IgD-negative memory B cell (primary cell): ENCODE measurements around the gene DNAJC8. TPM values are rescaled to one million over a fixed set of nuclear protein-coding genes. Genes with fewer than 3 reads are reported as not detected.
A peak's percentile ranks its signal among the peaks of the same experiment; 100 is the strongest.

ENCODE experiments used
- H3K27ac Mint-ChIP-seq, 3 donors: one replicate each; pipeline ENCODE4 v1.8.0; 2020 to 2022; ENCODE audit warnings: mild to moderate bottlenecking in 3 of 3, mixed read lengths in 3 of 3, moderate library complexity in 1 of 3
- H3K27me3 Mint-ChIP-seq: one replicate; pipeline ENCODE4 v1.8.0; 2021; ENCODE audit warnings: mixed read lengths
- H3K36me3 Mint-ChIP-seq: one replicate; pipeline ENCODE4 v1.8.0; 2020; ENCODE audit warnings: mild to moderate bottlenecking, mixed read lengths
- H3K4me1 Mint-ChIP-seq, 3 donors: one replicate each; pipeline ENCODE4 v1.8.0; 2020 to 2022; ENCODE audit warnings: mixed read lengths in 3 of 3, mild to moderate bottlenecking in 1 of 3
- H3K4me3 Mint-ChIP-seq, 4 donors: one replicate each; pipeline ENCODE4 v1.8.0; 2020 to 2022; ENCODE audit warnings: mild to moderate bottlenecking in 4 of 4, mixed read lengths in 4 of 4, moderate library complexity in 3 of 4
- H3K9me3 Mint-ChIP-seq, 3 donors: one replicate each; pipeline ENCODE4 v1.8.0; 2020 to 2021; ENCODE audit warnings: mixed read lengths in 3 of 3, mild to moderate bottlenecking in 1 of 3
- polyA plus RNA-seq: library from polyadenylated mRNA; unstranded; fragments of 300-500 nt; fragmentation: Illumina TruSeq; gene quantifications from one replicate; pipeline ENCODE4 v1.2.3, GENCODE V29; 2021

Gene DNAJC8
- polyA plus RNA-seq, 1 donor from 2014 or later = 134 TPM

GRCh38 chr1:28199328-28200233 lies 33.2 kb downstream of the DNAJC8 start:
- H3K4me3 Mint-ChIP-seq = peak overlapping the region in 2 of 4 donors; percentile 20 to 78
- peak overlapping the region in 2 of 3 donors; percentile 37 to 69 for H3K27ac Mint-ChIP-seq
- peaks cover 6% of the 10 kb centered on the region for H3K36me3 Mint-ChIP-seq
- no peaks in the 10 kb centered on the region for H3K27me3 Mint-ChIP-seq
- H3K9me3 Mint-ChIP-seq = peaks cover 0 to 3% (median 0%) of the 10 kb centered on the region in 3 donors
- H3K4me1 Mint-ChIP-seq = peaks cover 12 to 16% (median 14%) of the 10 kb centered on the region in 3 donors

- H3K36me3 Mint-ChIP-seq = peaks cover 4% of the 10 kb centered on the region
These were observed 35.0 kb downstream of the DNAJC8 start for GRCh38 chr1:28197682-28198415.

GRCh38 chr1:28196330-28196729 lies 36.5 kb downstream of the DNAJC8 start:
- Mint-ChIP-seq H3K27ac (no peak overlapping the region), H3K4me1 (peaks cover 12 to 16% (median 14%) of the 10 kb centered on the region in 3 donors), H3K36me3 (peaks cover 4% of the 10 kb centered on the region), H3K27me3 (no peaks in the 10 kb centered on the region), H3K4me3 (no peak overlapping the region), H3K9me3 (peaks cover 0 to 3% (median 0%) of the 10 kb centered on the region in 3 donors)

More at GRCh38 chr1:28197682-28198415, 35.0 kb downstream of the DNAJC8 start:
- Mint-ChIP-seq H3K4me3 (no peak overlapping the region), H3K4me1 (peaks cover 12 to 16% (median 14%) of the 10 kb centered on the region in 3 donors), H3K27ac (no peak overlapping the region), H3K27me3 (no peaks in the 10 kb centered on the region), H3K9me3 (peaks cover 0 to 3% (median 0%) of the 10 kb centered on the region in 3 donors)

DNA sequence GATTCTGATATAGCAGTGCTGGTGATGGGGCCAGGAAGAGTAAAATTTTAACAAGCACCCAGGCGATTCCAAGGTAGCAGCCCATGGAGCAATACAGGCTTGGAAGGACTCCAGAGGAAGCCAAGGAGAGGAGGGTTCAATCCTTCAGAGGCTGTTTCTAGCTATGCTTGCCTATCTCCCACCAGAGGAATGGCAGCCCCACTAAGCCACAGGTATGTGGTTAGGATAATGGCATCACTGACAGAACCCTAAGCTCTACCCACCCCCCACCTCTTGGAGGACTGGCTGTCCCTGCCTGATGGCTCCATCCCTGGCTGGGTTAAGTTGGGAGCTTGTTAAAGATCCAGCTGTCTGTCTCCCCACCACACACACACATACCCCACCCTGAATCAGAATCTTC lies 37.0 kb downstream of the DNAJC8 start:
- H3K36me3 Mint-ChIP-seq = peaks cover 6% of the 10 kb centered on the region
- H3K27me3 Mint-ChIP-seq = no peaks in the 10 kb centered on the region
- peaks cover 0 to 3% (median 0%) of the 10 kb centered on the region in 3 donors for H3K9me3 Mint-ChIP-seq
- H3K27ac Mint-ChIP-seq = no peak overlapping the region
- no peak overlapping the region for H3K4me3 Mint-ChIP-seq
- peaks cover 12 to 14% (median 12%) of the 10 kb centered on the region in 3 donors for H3K4me1 Mint-ChIP-seq

DNA sequence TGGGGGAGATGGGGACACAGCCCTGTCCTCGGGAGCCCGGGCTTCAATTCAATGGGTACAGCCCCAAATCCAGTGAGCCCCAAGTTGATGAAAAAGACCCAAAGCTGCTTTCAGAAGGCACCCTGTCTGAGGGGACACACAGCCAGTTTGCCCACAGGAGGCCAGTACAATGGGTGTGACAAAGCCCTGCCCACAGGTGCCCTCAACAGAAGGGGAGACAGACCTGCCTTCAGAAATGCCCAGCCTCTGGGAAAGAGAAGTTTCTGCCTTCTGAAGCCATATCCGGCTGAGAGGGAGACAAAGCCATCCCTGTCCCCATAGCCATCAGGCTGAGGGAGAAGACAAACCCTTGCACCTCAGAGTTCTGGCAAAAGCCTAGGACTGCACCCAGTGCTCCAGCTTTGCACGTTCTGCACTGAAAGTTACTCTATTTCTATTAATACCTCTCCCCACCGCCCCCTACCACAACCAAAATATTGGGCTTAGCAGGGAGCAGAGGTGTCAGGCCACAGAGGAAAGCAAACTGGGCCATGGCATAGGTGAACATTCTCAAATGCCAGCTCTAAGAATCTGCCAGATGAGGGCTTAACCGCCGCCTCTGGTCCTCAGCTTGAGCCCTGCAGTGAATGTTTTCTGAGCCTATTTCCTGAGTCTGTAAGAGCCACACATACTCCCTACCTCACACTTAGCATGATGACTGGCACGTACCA lies 38.3 kb downstream of the DNAJC8 start:
- no peak overlapping the region for H3K4me3 Mint-ChIP-seq
- H3K9me3 Mint-ChIP-seq = peaks cover 0 to 2% (median 0%) of the 10 kb centered on the region in 3 donors
- no peaks in the 10 kb centered on the region for H3K27me3 Mint-ChIP-seq
- no peak overlapping the region for H3K27ac Mint-ChIP-seq
- peaks cover 4% of the 10 kb centered on the region for H3K36me3 Mint-ChIP-seq
- peaks cover 4 to 5% (median 4%) of the 10 kb centered on the region in 3 donors for H3K4me1 Mint-ChIP-seq

GRCh38 chr1:28193701-28194161 lies 39.1 kb downstream of the DNAJC8 start:
- Mint-ChIP-seq H3K4me3 (no peak overlapping the region), H3K27me3 (no peaks in the 10 kb centered on the region), H3K27ac (no peak overlapping the region), H3K4me1 (peaks cover 0 to 2% (median 0%) of the 10 kb centered on the region in 3 donors), H3K9me3 (no peaks in the 10 kb centered on the region), H3K36me3 (peaks cover 4% of the 10 kb centered on the region)

GRCh38 chr1:28190996-28191645 lies 41.7 kb downstream of the DNAJC8 start:
- no peaks in the 10 kb centered on the region for H3K27me3 Mint-ChIP-seq
- H3K4me3 Mint-ChIP-seq = no peak overlapping the region
- no peaks in the 10 kb centered on the region for H3K9me3 Mint-ChIP-seq
- H3K36me3 Mint-ChIP-seq = peaks cover 2% of the 10 kb centered on the region
- peaks cover 0 to 2% (median 0%) of the 10 kb centered on the region in 3 donors for H3K4me1 Mint-ChIP-seq
- peak overlapping the region in 1 of 3 donors; percentile 53 for H3K27ac Mint-ChIP-seq

DNA sequence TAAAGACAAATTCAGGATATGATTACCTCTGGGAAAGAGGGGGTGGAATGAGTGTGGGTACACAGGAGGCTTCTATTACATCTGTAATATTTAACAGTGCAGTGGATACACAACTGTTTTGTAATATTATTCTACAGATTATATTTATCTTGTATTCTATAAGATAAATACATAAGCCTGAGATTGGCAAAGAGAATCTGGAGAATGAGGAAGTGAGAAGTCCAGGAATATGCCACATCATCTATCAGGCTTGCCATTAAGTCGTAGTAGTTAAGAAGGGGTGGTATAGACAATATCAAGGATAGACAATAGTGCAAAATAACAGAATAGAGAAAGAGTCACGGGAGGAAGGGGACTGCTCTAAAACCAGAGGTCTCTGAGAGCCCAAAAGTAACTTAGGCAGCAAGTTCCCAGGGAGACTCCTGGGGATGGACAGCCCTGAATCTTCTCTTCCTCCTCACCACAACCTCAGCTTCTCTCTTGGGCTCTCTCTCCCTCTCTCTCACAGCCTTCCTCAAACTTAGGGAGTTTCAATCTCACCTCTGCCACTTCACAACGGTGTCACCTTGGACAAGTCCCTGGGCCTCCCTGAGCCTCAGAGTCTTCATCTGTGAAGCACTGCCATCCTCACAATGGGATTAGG lies 42.4 kb downstream of the DNAJC8 start:
- Mint-ChIP-seq H3K27ac (no peak overlapping the region), H3K4me1 (peaks cover 0 to 2% (median 0%) of the 10 kb centered on the region in 3 donors), H3K36me3 (peaks cover 2% of the 10 kb centered on the region), H3K4me3 (no peak overlapping the region), H3K27me3 (no peaks in the 10 kb centered on the region), H3K9me3 (no peaks in the 10 kb centered on the region)

- peaks cover 0 to 1% (median 0%) of the 10 kb centered on the region in 3 donors for H3K9me3 Mint-ChIP-seq
- H3K4me3 Mint-ChIP-seq = no peak overlapping the region
- H3K27ac Mint-ChIP-seq = no peak overlapping the region
- no peaks in the 10 kb centered on the region for H3K27me3 Mint-ChIP-seq
- H3K4me1 Mint-ChIP-seq = peaks cover 17 to 21% (median 21%) of the 10 kb centered on the region in 3 donors
- no peaks in the 10 kb centered on the region for H3K36me3 Mint-ChIP-seq
These were observed 47.8 kb downstream of the DNAJC8 start for GRCh38 chr1:28185071-28185470.

DNA sequence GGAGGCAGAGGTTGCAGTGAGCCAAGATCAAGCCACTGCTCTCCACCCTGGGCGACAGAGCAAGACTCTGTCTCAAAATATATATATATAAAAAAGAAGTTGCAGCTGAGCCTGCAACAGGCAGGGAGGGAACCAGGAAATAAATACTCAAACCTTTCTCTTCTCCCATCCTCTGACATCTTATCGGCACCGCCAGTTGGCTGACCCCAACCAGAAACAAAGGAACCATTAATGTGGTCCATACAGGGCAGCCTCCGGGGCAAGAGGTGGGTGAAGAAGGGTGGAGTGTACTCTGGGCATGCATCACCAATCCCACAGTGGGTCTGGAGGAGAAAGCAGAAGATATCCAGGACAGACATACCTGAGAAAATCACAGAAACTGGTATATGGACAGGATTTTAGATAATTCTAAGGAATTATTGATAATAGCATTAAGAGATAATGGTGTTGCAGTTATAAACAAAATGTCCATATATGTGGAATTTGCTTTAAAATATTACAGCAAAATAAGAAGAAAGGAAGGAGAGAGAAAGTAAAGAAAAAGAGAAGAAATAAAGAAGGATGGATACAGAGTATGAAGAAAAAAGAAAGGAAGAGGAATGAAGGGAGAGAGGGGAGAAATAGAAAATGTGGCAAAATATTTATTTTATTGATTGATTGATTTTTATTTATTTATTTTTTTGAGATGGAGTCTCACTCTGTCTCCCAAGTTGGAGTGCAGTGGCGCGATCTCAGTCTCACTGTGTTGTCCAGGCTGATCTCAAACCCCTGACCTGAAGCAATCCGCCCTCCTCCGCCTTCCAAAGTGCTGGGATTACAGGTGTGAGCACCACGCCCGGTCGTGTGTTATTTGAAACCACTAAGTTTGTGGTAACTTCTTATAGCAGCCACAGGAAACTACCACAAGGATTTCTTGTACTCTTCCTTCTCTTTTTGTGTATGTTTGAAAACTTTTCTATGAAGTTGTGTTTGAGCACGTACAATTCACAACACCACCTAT lies 52.2 kb downstream of the DNAJC8 start:
- Mint-ChIP-seq H3K4me1 (peaks cover 39 to 42% (median 42%) of the 10 kb centered on the region in 3 donors), H3K27ac (peak overlapping the region in 1 of 3 donors; percentile 9), H3K27me3 (peaks cover 2% of the 10 kb centered on the region), H3K4me3 (peak overlapping the region in 2 of 4 donors; percentile 52 to 76), H3K36me3 (no peaks in the 10 kb centered on the region), H3K9me3 (peaks cover 0 to 1% (median 0%) of the 10 kb centered on the region in 3 donors)

DNA sequence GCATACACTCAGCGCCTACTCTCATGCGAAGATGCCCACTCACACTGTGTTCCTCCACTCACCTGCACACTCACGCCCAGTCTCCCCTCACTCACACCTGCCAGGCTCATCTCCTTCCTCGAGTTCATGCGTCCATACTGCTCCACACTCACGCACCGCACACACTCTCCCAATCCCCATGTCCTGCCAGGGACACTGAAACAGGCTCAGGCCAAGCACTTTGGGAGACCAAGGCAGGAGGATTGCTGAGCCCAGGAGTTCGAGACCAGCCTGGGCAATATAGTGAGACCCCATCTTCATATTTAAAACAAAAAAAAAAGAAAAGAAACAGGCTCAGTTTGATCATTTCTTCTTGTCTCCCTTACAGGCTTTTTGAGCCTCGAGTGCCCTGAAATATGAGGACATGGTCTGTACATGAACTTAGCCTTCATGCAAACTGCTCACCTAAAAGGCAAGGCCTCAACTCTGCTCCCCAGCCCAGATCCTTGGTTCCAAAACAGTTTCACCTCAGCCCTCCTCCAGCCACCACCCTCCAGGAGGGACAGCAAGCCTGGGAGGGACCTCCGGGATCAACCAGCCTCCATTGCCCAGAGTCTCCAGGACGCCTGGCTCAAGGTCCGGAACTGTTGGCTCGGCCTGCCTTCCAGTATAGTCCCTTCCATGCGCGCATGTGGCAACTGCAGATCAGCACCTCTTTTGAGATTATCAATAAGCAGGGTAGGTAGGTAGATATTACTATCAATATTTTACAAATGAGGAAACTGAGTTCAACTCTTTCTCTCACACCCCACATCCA lies 53.9 kb downstream of the DNAJC8 start:
- H3K9me3 Mint-ChIP-seq = peaks cover 0 to 1% (median 0%) of the 10 kb centered on the region in 3 donors

More for the DNA sequence above, 53.9 kb downstream of the DNAJC8 start:
- Mint-ChIP-seq H3K27ac (peak overlapping the region in 1 of 3 donors; percentile 53), H3K36me3 (no peaks in the 10 kb centered on the region), H3K4me3 (peak overlapping the region in 2 of 4 donors; percentile 1 to 43), H3K27me3 (peaks cover 2% of the 10 kb centered on the region), H3K4me1 (peaks cover 43 to 58% (median 55%) of the 10 kb centered on the region in 3 donors)
